Glomerular endothelial cell (primary cell): ENCODE data around the gene HHAT. TPM values are rescaled to one million over a fixed set of nuclear protein-coding genes. Genes with fewer than 3 reads are reported as not detected.

Source experiments
- DNase-seq: peaks from one replicate; pipeline ENCODE4 v3.0.0-alpha.2; 2011; ENCODE audit warnings: low read depth, low spot score; ENCODE audit errors: extremely low read depth
- total RNA-seq: library from RNA; depleted of rRNA; stranded (reverse); fragments of >200 nt; gene quantifications from 2 replicates; pipeline ENCODE4 v1.2.3, GENCODE V29; 2015

Gene HHAT
- total RNA-seq, 1 donor from 2014 or later, result 5.9 TPM

DNA sequence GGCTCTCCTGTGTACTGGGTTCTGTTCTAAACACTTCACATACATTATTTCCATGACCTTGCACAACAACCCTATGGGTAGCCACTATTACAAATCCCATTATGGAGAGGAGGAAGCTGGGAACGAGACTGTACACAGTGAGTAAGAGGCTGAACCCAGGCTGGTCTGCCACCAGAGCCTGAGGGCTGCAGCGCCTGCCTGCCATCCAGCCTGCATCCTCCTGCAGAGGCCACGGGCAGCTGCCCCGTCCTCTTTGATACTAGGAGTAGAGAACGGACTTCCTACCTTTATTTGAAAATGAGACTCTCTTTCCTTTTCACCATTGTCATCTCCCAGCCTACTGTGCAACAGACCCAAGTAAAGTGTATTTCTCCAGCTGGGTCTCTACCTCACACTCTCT is 370.0 kb downstream of the HHAT start:
- no peak for DNase-seq

DNA sequence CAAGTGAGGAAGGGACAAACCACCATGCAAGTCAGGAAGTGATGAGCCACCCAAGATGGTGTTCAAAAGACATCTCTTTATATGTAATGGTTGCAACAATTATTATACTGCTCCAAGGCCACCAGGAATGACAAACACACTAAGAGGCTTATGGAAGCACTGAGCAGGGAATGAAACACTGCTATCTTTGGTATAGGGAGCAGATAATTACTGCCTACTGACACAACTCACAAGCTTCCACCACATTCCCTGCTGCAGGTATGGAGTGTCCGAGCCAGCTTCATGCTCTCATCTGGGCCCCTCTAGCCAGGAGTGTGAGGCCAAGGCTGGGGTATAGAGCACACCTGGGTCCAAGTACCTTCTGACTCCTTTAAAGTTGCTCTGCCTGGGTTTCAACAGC is 371.4 kb downstream of the HHAT start:
- DNase-seq, result no peak

- no peak for DNase-seq
Measured at GRCh38 chr1:210700511-210700910, 371.8 kb downstream of the HHAT start.

GRCh38 chr1:210702506-210702905 is 373.8 kb downstream of the HHAT start:
- no peak for DNase-seq

DNA sequence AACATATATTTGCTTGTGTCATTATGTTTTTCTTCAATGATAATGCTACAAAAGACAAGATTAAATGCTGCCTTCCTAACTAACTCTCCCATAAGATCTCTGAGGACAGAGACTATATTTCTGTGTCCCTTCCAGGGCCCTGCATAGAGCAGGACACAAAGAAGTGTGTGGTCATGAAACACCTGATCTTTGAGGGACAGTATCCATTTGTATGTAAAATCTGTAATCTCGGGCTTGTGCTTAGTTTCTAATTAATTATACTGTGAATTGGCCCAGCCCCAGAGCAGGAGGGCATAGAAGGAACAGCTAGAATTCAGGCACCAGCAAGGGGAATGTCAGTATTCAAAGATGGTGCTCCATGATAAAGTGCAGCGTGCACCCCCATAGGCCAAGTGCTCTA is 374.9 kb downstream of the HHAT start:
- DNase-seq, result no peak

DNA sequence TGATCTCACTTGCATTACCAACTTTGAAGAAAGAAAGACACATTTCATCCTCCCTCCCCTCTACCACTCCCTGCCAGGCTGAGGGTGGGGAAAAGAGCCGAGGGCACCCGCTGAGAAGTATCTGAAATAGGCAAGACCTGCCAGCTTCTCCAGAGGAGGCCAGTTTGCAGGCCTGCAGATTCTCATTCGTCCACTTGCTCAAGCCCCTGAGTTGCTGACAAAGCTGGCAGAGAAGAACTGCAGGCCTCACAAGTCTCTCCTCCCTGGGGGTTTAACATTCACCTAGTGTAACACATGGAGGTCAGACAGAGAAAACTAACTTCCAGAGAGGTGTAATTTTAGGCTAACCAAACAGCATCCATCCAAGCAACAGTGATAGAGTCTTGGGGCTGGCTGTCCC is 376.4 kb downstream of the HHAT start:
- no peak for DNase-seq

DNA sequence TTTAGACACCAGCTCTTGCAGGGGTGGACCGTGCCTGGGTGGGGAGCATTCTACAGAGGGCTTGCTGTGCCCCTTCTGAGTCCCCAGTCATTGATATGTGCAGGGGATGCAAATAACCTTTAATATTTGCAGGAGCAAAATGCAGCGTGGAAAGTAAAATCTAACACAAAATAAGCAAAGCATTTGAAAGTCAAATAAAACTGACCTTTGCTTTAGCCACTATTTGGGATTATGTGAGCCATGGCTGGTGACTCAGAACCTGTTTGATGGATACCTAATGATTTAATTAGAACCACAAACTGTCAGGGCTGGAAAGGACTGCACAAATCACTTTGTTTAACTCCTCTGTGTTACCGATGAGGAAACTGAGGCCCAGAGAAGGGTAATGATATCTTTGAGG is 377.5 kb downstream of the HHAT start:
- DNase-seq, result no peak

DNA sequence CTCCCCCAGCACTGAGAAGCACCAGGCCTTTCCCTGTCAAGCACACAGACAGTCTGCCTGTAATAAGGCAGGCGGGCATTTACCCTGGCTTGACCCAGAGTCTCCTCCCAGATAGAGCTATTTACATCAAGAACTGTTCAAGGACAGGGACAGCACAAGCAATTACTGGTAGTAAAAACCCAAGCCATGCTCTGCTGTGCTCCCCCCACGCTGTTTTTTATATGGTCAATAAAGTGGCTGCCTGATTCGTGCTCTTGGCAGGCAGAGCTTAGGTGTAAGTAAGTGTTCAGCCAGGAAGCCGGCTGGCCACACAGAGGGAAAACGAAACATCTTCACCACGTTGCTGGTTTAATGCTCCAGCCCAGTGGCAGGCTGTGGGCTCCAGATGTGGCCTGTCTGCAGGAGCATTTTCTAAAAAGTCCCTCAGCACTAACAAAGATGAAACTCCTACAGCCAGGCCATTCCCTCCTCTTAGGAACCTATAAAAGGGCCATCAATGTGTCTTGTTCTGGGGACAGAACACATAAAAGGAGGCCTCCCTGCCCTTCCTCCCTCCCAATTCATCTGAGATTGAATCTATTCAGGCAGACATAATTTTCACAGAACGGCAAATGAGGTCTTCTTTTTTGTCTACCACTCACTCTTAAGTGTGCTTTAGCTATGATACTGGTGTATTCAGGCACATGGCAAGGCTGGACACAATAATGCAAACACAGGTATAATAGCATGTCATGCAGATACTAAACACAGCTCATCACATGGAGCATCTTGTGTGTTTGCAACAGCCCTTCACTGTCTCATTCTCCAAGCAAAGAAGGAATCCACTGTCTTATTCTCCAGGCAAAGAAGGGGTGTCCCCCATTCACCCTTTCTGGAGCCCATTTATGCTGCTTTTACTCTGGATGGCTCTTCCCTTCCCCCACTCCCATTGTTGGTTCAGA is 378.9 kb downstream of the HHAT start:
- DNase-seq, result no peak

DNA sequence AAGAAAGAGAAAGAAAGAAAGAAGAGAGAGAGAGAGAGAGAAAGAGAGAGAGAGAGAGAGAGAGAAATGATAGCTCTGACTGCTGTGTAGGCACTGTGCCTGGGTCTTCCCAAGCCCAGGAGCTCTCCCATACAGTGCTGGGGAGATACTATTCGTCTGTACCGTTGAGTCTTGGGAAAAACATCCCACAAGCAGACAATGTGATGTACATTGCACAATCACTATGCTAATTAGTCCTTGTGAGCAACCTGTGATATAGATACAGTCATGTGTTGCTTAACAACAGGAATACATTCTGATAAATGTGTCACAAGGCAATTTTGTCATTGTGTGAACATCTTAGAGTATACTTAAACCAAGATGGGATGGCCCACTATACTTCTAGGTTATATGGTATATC is 381.0 kb downstream of the HHAT start:
- no peak for DNase-seq

GRCh38 chr1:210711825-210712612 is 383.3 kb downstream of the HHAT start:
- no peak for DNase-seq

DNA sequence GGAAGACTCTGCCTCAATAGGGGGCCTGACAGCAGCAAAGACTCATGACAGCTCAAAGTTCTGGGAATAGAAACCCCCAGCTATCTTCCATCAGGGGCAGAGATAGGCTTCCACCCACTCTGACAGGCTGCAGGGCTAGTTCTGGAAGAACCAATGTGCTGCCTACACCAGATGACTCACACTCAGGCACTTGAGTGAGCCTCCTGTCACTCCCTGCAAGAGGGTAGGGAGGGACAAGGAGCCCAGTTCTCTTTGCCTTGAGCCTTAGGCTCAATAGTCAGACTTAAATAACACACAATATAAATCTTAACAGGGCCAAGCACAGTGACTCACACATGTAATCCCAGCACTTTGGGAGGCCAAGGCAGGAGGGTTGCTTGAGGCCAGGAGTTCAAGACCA is 386.4 kb downstream of the HHAT start:
- no peak for DNase-seq

DNA sequence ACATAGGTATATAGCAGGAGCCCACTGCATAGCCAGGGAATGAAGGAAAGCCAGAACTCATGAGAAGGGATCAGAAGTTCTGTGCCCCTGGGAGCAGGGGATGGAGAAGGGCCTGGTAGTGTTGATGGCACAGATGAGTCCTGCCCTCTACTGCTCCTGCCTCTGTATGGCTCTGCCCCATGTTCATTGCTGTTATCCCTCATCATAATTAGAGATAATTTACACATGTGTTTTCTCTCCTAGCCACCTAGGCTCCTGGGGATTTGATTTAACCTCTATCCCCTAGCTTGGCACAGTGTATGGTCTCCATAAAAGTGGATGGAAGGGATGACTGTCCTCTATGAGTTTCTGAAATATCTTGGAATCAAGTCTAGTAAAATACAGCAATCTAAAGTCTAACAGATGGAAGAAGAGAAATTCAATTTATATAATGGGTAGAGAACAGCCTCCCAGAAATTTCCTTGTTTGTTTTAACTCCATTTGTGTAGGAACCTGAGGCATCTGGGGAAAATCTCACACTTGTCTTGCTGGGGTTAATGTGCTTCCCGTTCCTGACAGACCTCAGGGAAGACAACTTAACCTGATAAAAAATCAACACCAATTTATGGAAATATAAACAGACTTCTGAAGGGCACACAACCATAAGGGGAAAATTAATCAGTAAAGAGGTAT is 393.8 kb downstream of the HHAT start:
- no peak for DNase-seq

GRCh38 chr1:210723646-210724045 is 394.9 kb downstream of the HHAT start:
- no peak for DNase-seq

DNA sequence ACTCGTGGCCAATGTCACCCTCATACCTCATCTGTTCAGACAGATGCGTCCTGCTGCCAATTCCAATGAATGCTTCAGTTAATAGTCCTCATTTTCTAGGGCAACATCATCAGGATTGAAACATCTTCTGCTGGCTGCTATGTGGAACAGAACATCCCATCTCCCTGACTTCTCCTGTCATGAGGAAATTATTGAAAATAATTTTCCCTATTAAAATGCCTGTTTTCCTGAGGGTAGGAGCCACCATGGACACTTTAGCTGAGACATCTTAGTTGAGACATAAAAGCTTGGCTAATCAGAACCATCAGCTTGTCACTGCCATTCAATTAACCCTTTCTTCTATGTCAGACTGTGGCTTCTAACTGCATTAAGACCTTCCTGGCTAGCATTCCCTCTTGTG is 396.1 kb downstream of the HHAT start:
- DNase-seq, result no peak

Other genes with a start within 250 kb of the HHAT start
- 1.6 and 2.4 TPM in 2 replicates for gene SERTAD4, start 96.1 kb upstream of the HHAT start, total RNA-seq